GM19099 (cell line): ENCODE results near the gene TADA3.

ENCODE experiments used
- POLR2A ChIP-seq: IDR thresholded peaks from 3 replicates; pipeline ENCODE4 v1.6.1; 2011; ENCODE audit warnings: low read depth; ENCODE audit not compliant: insufficient read length; ENCODE audit errors: extremely low read depth

The TADA3 gene

GRCh38 chr3:9818666-9819335 is 26.5 kb upstream of the TADA3 start:
- TF ChIP-seq POLR2A: no peak

DNA sequence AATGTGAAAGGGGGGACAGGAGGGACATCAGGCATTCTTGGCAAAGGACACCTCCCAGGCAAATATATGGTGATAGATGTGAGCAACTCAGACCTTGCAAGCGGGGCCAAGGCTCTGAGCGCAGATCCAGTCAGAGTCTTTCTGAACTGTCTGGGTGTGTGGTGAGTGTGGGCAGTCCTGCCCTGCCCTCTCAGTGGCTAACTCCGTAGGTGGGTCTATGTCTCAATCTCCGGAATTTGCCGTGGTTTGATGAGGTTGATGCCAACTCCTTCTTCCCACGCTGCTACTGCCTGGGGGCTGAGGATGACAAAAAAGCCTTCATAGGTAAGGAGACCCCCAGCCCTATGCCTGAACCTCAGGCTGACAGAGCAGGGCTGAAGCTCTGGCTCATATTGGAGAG is 25.2 kb upstream of the TADA3 start:
- TF ChIP-seq POLR2A: no peak

GRCh38 chr3:9815986-9816385 is 23.7 kb upstream of the TADA3 start:
- TF ChIP-seq POLR2A: no peak

DNA sequence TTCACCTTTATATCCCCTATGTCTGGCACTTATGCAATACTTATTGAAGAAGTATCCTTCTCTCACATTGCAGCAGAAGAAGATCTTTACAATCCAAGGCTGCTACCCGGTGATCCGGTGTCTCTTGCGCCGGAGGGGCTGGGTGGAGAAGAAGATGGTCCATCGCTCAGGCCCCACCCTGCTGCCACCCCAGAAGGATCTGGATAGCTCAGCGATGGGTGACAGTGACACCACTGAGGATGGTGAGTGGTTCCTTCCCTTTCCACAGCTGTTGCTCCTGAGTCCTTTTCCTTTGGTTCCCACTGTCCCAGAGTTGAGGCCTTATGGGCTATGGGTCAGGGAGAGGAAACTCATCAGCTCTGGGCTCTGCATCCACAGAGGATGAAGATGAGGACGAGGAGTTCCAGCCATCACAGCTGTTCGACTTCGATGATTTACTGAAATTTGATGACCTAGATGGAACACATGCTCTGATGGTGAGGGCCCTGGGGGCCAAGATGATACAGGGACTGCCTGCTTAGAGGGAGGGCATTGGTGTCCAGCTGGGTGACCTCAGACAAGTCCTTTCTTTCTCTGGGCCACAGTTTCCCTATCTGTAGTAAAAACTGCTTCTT is 20.7 kb upstream of the TADA3 start:
- TF ChIP-seq POLR2A: no peak

GRCh38 chr3:9810846-9811245 is 18.6 kb upstream of the TADA3 start:
- TF ChIP-seq POLR2A: no peak

- TF ChIP-seq POLR2A: no peak
Observed at GRCh38 chr3:9810433-9810770, 18.1 kb upstream of the TADA3 start.

DNA sequence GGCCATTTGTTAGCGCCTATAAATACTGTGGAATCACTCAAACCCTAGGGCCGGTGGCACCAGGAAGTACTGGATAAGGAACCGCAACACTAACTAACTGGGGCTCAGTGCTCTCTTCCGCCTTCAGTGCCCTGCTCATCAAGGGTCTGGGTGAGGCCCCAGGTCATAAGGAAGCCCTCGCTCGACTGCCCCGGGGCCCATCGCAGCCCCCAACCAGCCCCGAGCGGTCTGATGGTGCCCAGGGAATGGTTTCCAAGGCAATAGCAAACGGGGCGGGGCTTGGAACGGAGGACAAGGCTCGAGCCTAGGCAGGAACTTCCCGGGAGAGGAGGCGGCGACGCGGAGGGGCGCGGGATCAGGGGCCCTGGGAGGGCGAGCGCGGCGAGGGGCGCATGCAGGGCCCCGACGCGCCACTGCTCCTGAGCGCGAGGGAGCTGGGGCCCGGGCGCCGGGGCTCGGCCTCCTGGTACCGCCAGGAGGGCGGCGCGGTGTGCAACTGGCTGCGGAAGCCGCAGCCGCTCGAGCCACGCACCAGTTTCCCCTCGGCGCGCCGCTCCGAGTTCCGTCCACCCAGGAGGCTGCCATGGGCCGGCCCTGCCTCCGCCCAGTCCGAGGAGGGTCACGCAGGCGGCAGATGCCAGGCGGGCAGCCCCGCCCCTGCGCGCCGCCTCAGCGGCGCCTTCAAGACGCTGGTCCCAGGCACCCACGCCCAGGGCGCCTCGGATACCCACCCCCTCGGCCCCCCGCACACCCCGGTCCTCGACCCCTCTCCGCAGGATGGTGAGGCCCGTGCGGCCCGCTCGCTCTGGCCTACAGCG is 17.6 kb upstream of the TADA3 start, which contains the start of gene TTLL3:
TSS of gene TTLL3 (plus strand) at position 648 of the 818 bp plus-strand sequence. CDS start 400 bp downstream, outside the sequence.
- peak; percentile 60 for TF ChIP-seq POLR2A

GRCh38 chr3:9809239-9809614 is 17.0 kb upstream of the TADA3 start:
- TF ChIP-seq POLR2A: no peak

- peak; percentile 19 for TF ChIP-seq POLR2A
Observed at GRCh38 chr3:9808345-9809037, 16.2 kb upstream of the TADA3 start.

- TF ChIP-seq POLR2A: no peak
Observed at GRCh38 chr3:9807981-9808344, 15.7 kb upstream of the TADA3 start.

- no peak for TF ChIP-seq POLR2A
Observed at GRCh38 chr3:9806688-9807589, 14.7 kb upstream of the TADA3 start.

- no peak for TF ChIP-seq POLR2A
Observed at GRCh38 chr3:9806137-9806536, 13.9 kb upstream of the TADA3 start.

DNA sequence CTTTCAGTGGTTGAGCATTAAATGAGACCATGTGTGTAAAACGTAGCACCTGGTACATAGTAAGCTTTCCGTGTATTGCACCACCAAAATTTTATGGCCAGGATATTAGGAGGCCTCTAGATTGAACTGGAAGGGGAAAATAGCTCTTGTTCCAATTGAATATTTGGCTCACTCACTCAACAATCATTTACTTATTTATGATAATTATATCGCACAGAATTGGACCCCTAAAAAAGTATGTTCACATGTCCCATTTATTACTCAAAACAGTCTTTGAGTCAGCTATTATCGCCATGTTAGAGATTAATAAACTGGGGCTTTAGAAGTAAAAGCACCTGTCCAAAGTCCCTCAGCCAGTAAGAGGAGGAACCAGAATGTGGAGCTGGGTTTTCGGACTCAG is 12.7 kb upstream of the TADA3 start:
- no peak for TF ChIP-seq POLR2A

GRCh38 chr3:9803494-9803893 is 11.2 kb upstream of the TADA3 start:
- TF ChIP-seq POLR2A: no peak
